ENCODE results near the gene SPIRE2. TPM values are rescaled to one million over a fixed set of nuclear protein-coding genes. Genes with fewer than 3 reads are reported as not detected.
"Not testable (repeated sequence)": the region's sequence is repeated elsewhere in the genome, so short reads cannot be mapped to it uniquely, and the experiment has no call there.

Gene SPIRE2
- total RNA-seq, 1 donor from 2014 or later = 2.7 TPM

GRCh38 chr16:89869911-89870310, 41.6 kb downstream of the SPIRE2 start:
- no peak overlapping the region for H3K4me3 Mint-ChIP-seq
- H3K9me3 Mint-ChIP-seq = peaks cover under 1% of the 10 kb centered on the region
- peaks cover 7% of the 10 kb centered on the region for H3K4me1 Mint-ChIP-seq (ENCODE audit: low read depth)
- peaks cover 14% of the 10 kb centered on the region for H3K36me3 Mint-ChIP-seq (ENCODE audit: low read depth)
- peaks cover 2% of the 10 kb centered on the region for H3K27me3 Mint-ChIP-seq (ENCODE audit: insufficient read depth)
- no peak overlapping the region for H3K27ac Mint-ChIP-seq
- no peak for DNase-seq (ENCODE audit: low spot score)
- intact Hi-C loops (cut with micrococcal nuclease) = loop anchor here (10.0 kb wide), 1 partner anchor 365 kb away; the partner anchor contains the start of gene SPG7

DNA sequence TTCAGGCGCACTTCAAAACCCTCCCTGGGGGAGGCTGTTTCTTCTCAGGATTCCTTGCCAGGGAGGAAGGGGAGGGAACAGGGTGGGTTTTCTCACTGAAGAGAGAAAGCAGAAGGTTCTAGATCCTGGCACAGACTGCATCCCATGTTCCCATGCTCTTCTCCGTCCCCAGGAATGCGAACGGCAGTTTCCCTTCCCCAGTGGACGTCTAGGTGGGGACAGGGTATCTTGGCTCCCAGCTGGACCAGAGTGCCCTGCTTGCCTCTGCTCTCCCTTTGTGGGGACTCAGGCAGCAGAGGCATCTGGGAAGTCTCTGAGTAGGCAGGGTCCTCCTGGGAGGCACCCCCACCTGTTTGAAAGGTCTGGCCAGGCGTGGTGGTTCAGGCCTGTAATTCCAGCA, 42.2 kb downstream of the SPIRE2 start:
- Mint-ChIP-seq H3K36me3 (ENCODE audit: low read depth) (peaks cover 17% of the 10 kb centered on the region), H3K27ac (no peak overlapping the region), H3K9me3 (peaks cover 6% of the 10 kb centered on the region), H3K27me3 (ENCODE audit: insufficient read depth) (peaks cover 2% of the 10 kb centered on the region), H3K4me3 (no peak overlapping the region), H3K4me1 (ENCODE audit: low read depth) (peaks cover 11% of the 10 kb centered on the region)
- DNase-seq (ENCODE audit: low spot score) = no peak
- intact Hi-C loops (cut with micrococcal nuclease) = loop anchor here (10.0 kb wide), 1 partner anchor 366 kb away; the partner anchor contains the start of gene SPG7

- H3K4me3 Mint-ChIP-seq = peak overlapping the region; percentile 90
- peaks cover 2% of the 10 kb centered on the region for H3K27me3 Mint-ChIP-seq (ENCODE audit: insufficient read depth)
- H3K9me3 Mint-ChIP-seq = peaks cover 6% of the 10 kb centered on the region
- peaks cover 11% of the 10 kb centered on the region for H3K4me1 Mint-ChIP-seq (ENCODE audit: low read depth)
- peaks cover 17% of the 10 kb centered on the region for H3K36me3 Mint-ChIP-seq (ENCODE audit: low read depth)
- no peak overlapping the region for H3K27ac Mint-ChIP-seq
- DNase-seq (ENCODE audit: low spot score) = no peak
- intact Hi-C loops (cut with micrococcal nuclease) = loop anchor here (1.0 to 10.0 kb wide), 2 partner anchors 312 to 367 kb away; partner anchors contain the start of genes RPL13 and SPG7
Measured at GRCh38 chr16:89871895-89872294, 43.6 kb downstream of the SPIRE2 start.

DNA sequence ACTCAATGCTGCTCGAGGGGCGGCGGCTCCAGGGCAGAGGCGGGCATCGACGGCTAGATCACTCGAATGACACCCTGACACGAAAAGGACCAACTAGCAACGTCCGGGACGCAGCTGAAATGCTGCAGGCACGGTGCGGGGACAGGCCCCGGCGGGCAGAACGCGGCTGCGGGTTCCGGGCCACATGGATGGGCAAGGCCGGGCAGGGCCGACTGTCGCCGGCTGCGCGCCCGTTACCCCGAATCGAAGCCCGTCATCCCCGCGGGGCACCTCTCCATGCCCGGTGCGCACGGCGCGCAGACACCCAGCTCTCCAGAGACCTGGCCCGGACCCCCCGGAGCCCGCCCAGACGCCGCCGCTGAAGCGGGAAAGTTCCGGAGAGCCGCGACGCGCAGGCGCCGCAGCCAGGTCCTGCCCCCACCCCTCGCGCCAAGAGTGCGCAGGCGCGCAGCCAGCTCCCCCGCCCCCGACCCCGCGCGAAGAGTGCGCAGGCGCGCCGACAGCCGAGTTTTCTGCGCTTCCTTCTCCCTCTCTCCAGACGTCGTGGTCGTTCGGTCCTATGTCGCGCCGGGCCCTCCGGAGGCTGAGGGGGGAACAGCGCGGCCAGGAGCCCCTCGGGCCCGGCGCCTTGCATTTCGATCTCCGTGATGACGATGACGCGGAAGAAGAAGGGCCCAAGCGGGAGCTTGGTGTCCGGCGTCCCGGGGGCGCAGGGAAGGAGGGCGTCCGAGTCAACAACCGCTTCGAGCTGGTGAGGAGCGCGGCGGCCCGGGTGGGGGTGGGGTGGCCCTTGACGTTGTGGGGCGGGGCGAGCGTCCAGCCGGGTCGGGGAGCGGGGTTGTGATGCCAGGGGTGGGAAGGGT, 45.1 kb downstream of the SPIRE2 start, which contains the start of gene TCF25:
Gene TCF25, plus strand, starts transcription at position 484 of the 863 bp plus-strand sequence. Its CDS starts 76 bp downstream, at position 560.
- Mint-ChIP-seq H3K4me1 (ENCODE audit: low read depth) (peaks cover 11% of the 10 kb centered on the region), H3K27ac (peak within 1 kb of the TSS; percentile 99), H3K9me3 (peaks cover 6% of the 10 kb centered on the region), H3K4me3 (peak within 1 kb of the TSS; percentile 90), H3K36me3 (ENCODE audit: low read depth) (peaks cover 18% of the 10 kb centered on the region), H3K27me3 (ENCODE audit: insufficient read depth) (peaks cover 2% of the 10 kb centered on the region)
- intact Hi-C loops (cut with micrococcal nuclease) = loop anchor here (1.0 to 10.0 kb wide), 4 partner anchors 9 to 369 kb away; partner anchors contain the start of genes FANCA and SPG7
- DNase-seq (ENCODE audit: low spot score) = peak; percentile 81

DNA sequence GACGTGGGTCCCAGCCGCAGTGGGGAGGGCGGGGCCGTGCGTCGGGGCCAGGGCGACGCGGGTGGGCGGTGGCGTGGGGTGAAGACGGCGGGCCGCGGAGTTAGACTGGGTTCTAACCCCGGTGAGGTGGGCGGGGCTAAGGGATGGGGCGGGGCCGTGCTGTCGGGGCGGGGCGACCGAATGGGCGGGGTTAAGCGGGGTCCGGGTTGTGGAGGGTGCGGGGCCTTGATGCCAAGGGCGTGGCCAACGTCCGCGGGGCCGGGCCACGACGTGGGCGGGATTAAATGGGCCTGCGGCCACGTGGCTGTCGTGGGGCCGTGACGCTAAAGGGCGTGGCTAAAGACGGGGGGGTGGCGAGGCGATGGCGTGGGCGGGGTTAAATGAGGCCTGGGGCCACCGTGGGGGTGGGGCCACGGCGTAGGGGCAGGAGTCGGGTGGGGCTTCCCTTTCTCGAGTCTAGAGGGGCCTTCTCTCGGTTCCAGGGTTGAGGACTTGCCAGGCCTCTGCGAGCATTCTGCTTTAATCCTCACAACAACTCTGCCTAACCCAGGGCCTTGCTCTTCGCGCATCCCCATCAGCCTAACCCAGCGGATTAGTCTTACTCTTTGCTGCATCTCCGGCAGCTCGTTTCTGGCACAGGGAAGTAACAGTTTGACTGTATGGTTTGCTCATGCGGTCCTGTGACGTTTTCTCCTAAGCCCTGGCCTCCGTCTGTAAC, 45.9 kb downstream of the SPIRE2 start:
- intact Hi-C loops (cut with micrococcal nuclease) = loop anchor here (1.0 to 10.0 kb wide), 10 partner anchors 10 to 627 kb away; partner anchors contain the start of genes FANCA, SPATA2L, SPG7 and SPIRE2
- peak; percentile 88 for DNase-seq (ENCODE audit: low spot score)
- Mint-ChIP-seq H3K4me1 (ENCODE audit: low read depth) (peaks cover 11% of the 10 kb centered on the region), H3K27me3 (ENCODE audit: insufficient read depth) (peaks cover 2% of the 10 kb centered on the region), H3K27ac (peak overlapping the region; percentile 99), H3K4me3 (peak overlapping the region; percentile 90), H3K36me3 (ENCODE audit: low read depth) (peaks cover 23% of the 10 kb centered on the region), H3K9me3 (peaks cover 6% of the 10 kb centered on the region)

DNA sequence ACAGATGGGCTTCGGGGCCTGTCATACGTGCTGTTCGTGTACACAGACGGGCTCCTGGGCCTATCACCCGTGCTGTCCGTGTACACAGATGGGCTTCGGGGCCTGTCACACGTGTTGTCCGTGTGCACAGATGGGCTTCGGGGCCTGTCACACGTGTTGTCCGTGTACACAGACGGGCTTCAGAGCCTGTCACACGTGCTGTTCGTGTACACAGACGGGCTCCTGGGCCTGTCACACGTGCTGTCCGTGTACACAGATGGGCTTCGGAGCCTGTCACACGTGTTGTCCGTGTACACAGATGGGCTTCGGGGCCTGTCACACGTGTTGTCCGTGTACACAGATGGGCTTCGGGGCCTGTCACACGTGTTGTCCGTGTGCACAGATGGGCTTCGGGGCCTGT, 50.8 kb downstream of the SPIRE2 start:
- Mint-ChIP-seq H3K4me1 (ENCODE audit: low read depth) (peaks cover 16% of the 10 kb centered on the region), H3K36me3 (ENCODE audit: low read depth) (peaks cover 39% of the 10 kb centered on the region)
- not testable (repeated sequence) for H3K9me3 Mint-ChIP-seq; DNase-seq (ENCODE audit: low spot score); H3K4me3 Mint-ChIP-seq; H3K27me3 Mint-ChIP-seq (ENCODE audit: insufficient read depth); H3K27ac Mint-ChIP-seq
- intact Hi-C loops (cut with micrococcal nuclease) = loop anchor here (10.0 kb wide), 1 partner anchor 374 kb away; the partner anchor contains the start of gene SPG7

- H3K36me3 Mint-ChIP-seq (ENCODE audit: low read depth) = peaks cover 39% of the 10 kb centered on the region
- no peak for DNase-seq (ENCODE audit: low spot score)
- no peaks in the 10 kb centered on the region for H3K27me3 Mint-ChIP-seq (ENCODE audit: insufficient read depth)
Measured at GRCh38 chr16:89880477-89881367, 52.4 kb downstream of the SPIRE2 start.

DNA sequence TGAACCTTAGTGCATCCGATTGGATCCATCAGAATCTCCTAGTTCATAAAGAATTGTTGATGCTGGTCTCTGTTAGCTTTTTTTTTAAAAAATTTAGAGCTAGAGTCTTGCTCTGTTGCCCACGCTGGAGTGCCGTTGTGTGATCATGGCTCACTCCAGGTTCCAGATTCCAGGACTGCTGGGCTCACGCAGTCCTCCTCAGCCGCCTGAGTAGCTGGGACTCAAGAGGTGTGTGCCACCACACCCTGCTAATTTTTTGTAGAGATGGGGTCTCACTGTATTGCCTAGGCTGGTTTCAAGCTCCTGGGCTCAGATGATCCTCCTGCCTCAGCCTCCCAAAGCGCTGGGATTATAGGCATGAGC, 53.1 kb downstream of the SPIRE2 start:
- Mint-ChIP-seq H3K36me3 (ENCODE audit: low read depth) (peaks cover 42% of the 10 kb centered on the region), H3K4me1 (ENCODE audit: low read depth) (peaks cover 5% of the 10 kb centered on the region), H3K9me3 (no peaks in the 10 kb centered on the region), H3K27ac (no peak overlapping the region), H3K4me3 (no peak overlapping the region), H3K27me3 (ENCODE audit: insufficient read depth) (no peaks in the 10 kb centered on the region)
- intact Hi-C loops (cut with micrococcal nuclease) = no loop called here
- DNase-seq (ENCODE audit: low spot score) = no peak

More at GRCh38 chr16:89880477-89881367, 52.4 kb downstream of the SPIRE2 start:
- H3K4me3 Mint-ChIP-seq = no peak overlapping the region
- no peaks in the 10 kb centered on the region for H3K9me3 Mint-ChIP-seq
- intact Hi-C loops (cut with micrococcal nuclease) = no loop called here
- H3K27ac Mint-ChIP-seq = no peak overlapping the region
- peaks cover 5% of the 10 kb centered on the region for H3K4me1 Mint-ChIP-seq (ENCODE audit: low read depth)

DNA sequence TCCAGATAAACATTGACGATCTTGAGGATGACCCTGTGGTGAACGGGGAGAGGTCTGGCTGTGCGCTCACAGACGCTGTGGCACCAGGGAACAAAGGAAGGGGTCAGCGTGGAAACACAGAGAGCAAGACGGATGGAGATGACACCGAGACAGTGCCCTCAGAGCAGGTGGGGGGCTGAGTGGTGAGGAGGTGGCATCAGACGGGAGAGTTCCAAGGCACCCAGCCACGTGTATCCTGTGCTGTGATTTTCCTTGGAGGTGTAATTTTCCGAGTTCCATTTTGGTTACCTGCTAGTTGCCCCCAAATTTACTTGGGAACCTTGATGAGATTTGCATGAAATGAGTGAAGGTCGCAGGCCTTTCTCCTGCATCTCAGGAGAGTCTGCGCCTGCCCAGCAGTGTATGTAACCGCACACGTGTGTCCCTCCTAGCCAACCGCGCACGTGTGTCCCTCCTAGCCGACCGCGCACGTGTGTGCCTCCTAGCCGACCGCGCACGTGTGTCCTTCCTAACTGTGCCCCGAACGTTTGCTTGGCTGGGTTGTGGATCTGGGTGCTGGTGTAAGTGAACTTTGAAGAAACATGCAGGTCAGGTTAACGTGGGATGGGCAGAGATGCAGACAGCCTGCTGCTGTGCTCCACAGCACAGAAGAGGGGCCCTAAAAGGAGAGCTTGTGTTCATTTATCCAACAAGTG, 55.2 kb downstream of the SPIRE2 start:
- H3K4me1 Mint-ChIP-seq (ENCODE audit: low read depth) = peaks cover 5% of the 10 kb centered on the region
- intact Hi-C loops (cut with micrococcal nuclease) = no loop called here
- no peak for DNase-seq (ENCODE audit: low spot score)
- no peaks in the 10 kb centered on the region for H3K27me3 Mint-ChIP-seq (ENCODE audit: insufficient read depth)
- peaks cover 44% of the 10 kb centered on the region for H3K36me3 Mint-ChIP-seq (ENCODE audit: low read depth)
- no peak overlapping the region for H3K4me3 Mint-ChIP-seq
- no peaks in the 10 kb centered on the region for H3K9me3 Mint-ChIP-seq
- no peak overlapping the region for H3K27ac Mint-ChIP-seq

GRCh38 chr16:89884041-89884421, 55.8 kb downstream of the SPIRE2 start:
- intact Hi-C loops (cut with micrococcal nuclease) = no loop called here
- Mint-ChIP-seq H3K27ac (no peak overlapping the region), H3K9me3 (no peaks in the 10 kb centered on the region), H3K36me3 (ENCODE audit: low read depth) (peaks cover 42% of the 10 kb centered on the region), H3K27me3 (ENCODE audit: insufficient read depth) (no peaks in the 10 kb centered on the region), H3K4me3 (no peak overlapping the region), H3K4me1 (ENCODE audit: low read depth) (peaks cover 5% of the 10 kb centered on the region)
- no peak for DNase-seq (ENCODE audit: low spot score)

GRCh38 chr16:89887243-89887642, 59.0 kb downstream of the SPIRE2 start:
- Mint-ChIP-seq H3K27ac (no peak overlapping the region), H3K27me3 (ENCODE audit: insufficient read depth) (no peaks in the 10 kb centered on the region), H3K4me3 (no peak overlapping the region), H3K36me3 (ENCODE audit: low read depth) (peaks cover 47% of the 10 kb centered on the region), H3K9me3 (no peaks in the 10 kb centered on the region), H3K4me1 (ENCODE audit: low read depth) (peaks cover 8% of the 10 kb centered on the region)
- DNase-seq (ENCODE audit: low spot score) = no peak
- intact Hi-C loops (cut with micrococcal nuclease) = no loop called here
